HG03095 (cell line): ENCODE results near the gene SLC5A1.
"Not testable (repeated sequence)": the region's sequence is repeated elsewhere in the genome, so short reads cannot be mapped to it uniquely, and the experiment has no call there.

Source experiments
- ATAC-seq: cut with Tn5 transposase; IDR thresholded peaks from one replicate; pipeline ENCODE4 v1.9.1; 2021; ENCODE audit warnings: moderate library complexity; ENCODE audit not compliant: unreplicated experiment

The SLC5A1 gene

GRCh38 chr22:32083814-32084213 is 40.8 kb downstream of the SLC5A1 start:
- no peak for ATAC-seq

- ATAC-seq = no peak
These were observed 45.0 kb downstream of the SLC5A1 start for GRCh38 chr22:32088084-32088483.

- no peak for ATAC-seq
These were observed 54.0 kb downstream of the SLC5A1 start for GRCh38 chr22:32097018-32097417.

GRCh38 chr22:32097881-32098499 is 54.9 kb downstream of the SLC5A1 start:
- ATAC-seq = no peak

- ATAC-seq = no peak
These were observed 57.6 kb downstream of the SLC5A1 start for GRCh38 chr22:32100711-32101110.

GRCh38 chr22:32103658-32104315 is 60.7 kb downstream of the SLC5A1 start:
- ATAC-seq = no peak

- no peak for ATAC-seq
These were observed 63.9 kb downstream of the SLC5A1 start for GRCh38 chr22:32106930-32107329.

- no peak for ATAC-seq
These were observed 69.3 kb downstream of the SLC5A1 start for GRCh38 chr22:32112380-32112779.

GRCh38 chr22:32119568-32120235 is 76.6 kb downstream of the SLC5A1 start:
- ATAC-seq = no peak

- ATAC-seq = no peak
These were observed 77.5 kb downstream of the SLC5A1 start for GRCh38 chr22:32120603-32121002.

GRCh38 chr22:32122899-32123298 is 79.8 kb downstream of the SLC5A1 start:
- no peak for ATAC-seq

GRCh38 chr22:32123657-32124056 is 80.6 kb downstream of the SLC5A1 start:
- no peak for ATAC-seq

GRCh38 chr22:32127904-32128303 is 84.8 kb downstream of the SLC5A1 start:
- ATAC-seq = no peak

- no peak for ATAC-seq
These were observed 87.4 kb downstream of the SLC5A1 start for GRCh38 chr22:32130464-32130863.

GRCh38 chr22:32132126-32132525 is 89.1 kb downstream of the SLC5A1 start:
- ATAC-seq = no peak

- no peak for ATAC-seq
These were observed 89.7 kb downstream of the SLC5A1 start for GRCh38 chr22:32132783-32133182.

- not testable (repeated sequence) for ATAC-seq
These were observed 91.7 kb downstream of the SLC5A1 start for GRCh38 chr22:32134796-32135195.

GRCh38 chr22:32135958-32136357 is 92.9 kb downstream of the SLC5A1 start:
- not testable (repeated sequence) for ATAC-seq

- ATAC-seq = not testable (repeated sequence)
These were observed 93.8 kb downstream of the SLC5A1 start for GRCh38 chr22:32136881-32137280.

GRCh38 chr22:32137731-32138324 is 94.8 kb downstream of the SLC5A1 start:
- ATAC-seq = not testable (repeated sequence)

GRCh38 chr22:32138576-32138975 is 95.5 kb downstream of the SLC5A1 start:
- ATAC-seq = not testable (repeated sequence)

- not testable (repeated sequence) for ATAC-seq
These were observed 97.6 kb downstream of the SLC5A1 start for GRCh38 chr22:32140688-32141087.
